ENCODE results near the gene TMPRSS6. TPM values are rescaled to one million over a fixed set of nuclear protein-coding genes. Genes with fewer than 3 reads are reported as not detected.

Gene TMPRSS6
- total and polyA plus RNA-seq, 2 donors (not counting 1 experiment from before 2014, with no cell fraction given): 0.03 TPM; not detected in 1

- peaks cover 7 to 18% of the 10 kb centered on the region in 2 donors for H3K4me1 ChIP-seq (ENCODE audit: control insufficient read depth in 2 of 2, insufficient read depth in 2 of 2, low read length in 2 of 2)
- WGBS (ENCODE audit: insufficient coverage): 6% methylated on average over 84 of the region's 89 CpGs
- H3K27me3 ChIP-seq (replicated peaks in 1 of 4; ENCODE audit: control extremely low read depth in 1 of 4, control insufficient read depth in 3 of 4, insufficient read depth in 4 of 4, low read length in 3 of 4): no peaks in the 10 kb centered on the region
- peak within 1 kb of the TSS; percentile 39 for H3K27ac Mint-ChIP-seq
- H3K4me1 Mint-ChIP-seq: peaks cover 12% of the 10 kb centered on the region
- H3K27me3 Mint-ChIP-seq: no peaks in the 10 kb centered on the region
- H3K4me2 ChIP-seq (replicated peaks; ENCODE audit: low read depth, low read length, poor library complexity, severe bottlenecking): peak within 1 kb of the TSS; percentile 95
- peaks cover 0 to 8% of the 10 kb centered on the region in 2 experiments for H3K36me3 ChIP-seq (replicated peaks in 1 of 2; ENCODE audit: control extremely low read depth in 1 of 2, control insufficient read depth in 1 of 2, extremely low read depth in 1 of 2, insufficient read depth in 2 of 2, low read length in 1 of 2)
- H3K27ac ChIP-seq (ENCODE audit: low read length in 2 of 2): peak within 1 kb of the TSS in 1 of 2 donors; percentile 36
- H2AFZ ChIP-seq (ENCODE audit: insufficient read depth, low read depth, low read length, poor library complexity, severe bottlenecking): peak within 1 kb of the TSS; percentile 78
- H3K9me3 ChIP-seq (ENCODE audit: control extremely low read depth in 1 of 3, control insufficient read depth in 2 of 3, insufficient read depth in 1 of 3, low read length in 2 of 3): no peaks in the 10 kb centered on the region
- no peaks in the 10 kb centered on the region for H4K20me1 ChIP-seq (ENCODE audit: control insufficient read depth, insufficient read depth, low read length, poor library complexity, severe bottlenecking)
- peak within 1 kb of the TSS in 4 of 5 experiments; percentile 40 to 71 (median 60) for H3K4me3 ChIP-seq (ENCODE audit: control extremely low read depth in 1 of 5, extremely low read depth in 1 of 5, insufficient read depth in 1 of 5, low read depth in 2 of 5, low read length in 4 of 5)
- DNase-seq (peak; percentile 78), ATAC-seq (ENCODE audit: low read depth) (peak; percentile 100)
- TF ChIP-seq EZH2 (IDR thresholded peaks at IDR 0.05; ENCODE audit: borderline replicate concordance, insufficient read depth, low read depth, low read length, poor library complexity, severe bottlenecking) (no peak), CTCF (IDR thresholded peaks at IDR 0.05) (no peak)
- H3K9me3 Mint-ChIP-seq (ENCODE audit: insufficient read depth): no peaks in the 10 kb centered on the region
- H3K9ac ChIP-seq (ENCODE audit: low read length): peak within 1 kb of the TSS; percentile 73
- no peaks in the 10 kb centered on the region for H3K79me2 ChIP-seq (ENCODE audit: control insufficient read depth, insufficient read depth, low read length)
- POLR2A ChIA-PET: interaction anchor here (0.5 to 0.7 kb wide), 5 partner anchors 13 to 774 kb away, joined by 3 to 6 read pairs (median 4); no protein-coding TSS in a partner anchor
- intact Hi-C loops (cut with micrococcal nuclease): loop anchor here (1.0 to 5.0 kb wide), 2 partner anchors 275 to 1749 kb away; partner anchors contain the start of gene IFT27
- peak within 1 kb of the TSS; percentile 85 for H3K4me3 Mint-ChIP-seq
- CTCF ChIA-PET: interaction anchor here (1.3 to 2.4 kb wide), 3 partner anchors 9 to 74 kb away, joined by 3 to 9 read pairs (median 4); partner anchors contain the start of gene TST
Observed at GRCh38 chr22:37051391-37052385, 57.8 kb downstream of the TMPRSS6 start, which contains the start of gene KCTD17. Gene KCTD17, plus strand, starts transcription at chr22:37051742. Its CDS starts 19 bp downstream, at chr22:37051761.
